HK-2 (cell line): ENCODE measurements around the gene CYB561D2.

ENCODE experiments used
- DNase-seq: peaks from one replicate; pipeline ENCODE4 v3.0.0-alpha.2; 2018; ENCODE audit not compliant: unreplicated experiment

CYB561D2 gene

GRCh38 chr3:50341996-50342650 is 8.5 kb upstream of the CYB561D2 start:
- no peak for DNase-seq

DNA sequence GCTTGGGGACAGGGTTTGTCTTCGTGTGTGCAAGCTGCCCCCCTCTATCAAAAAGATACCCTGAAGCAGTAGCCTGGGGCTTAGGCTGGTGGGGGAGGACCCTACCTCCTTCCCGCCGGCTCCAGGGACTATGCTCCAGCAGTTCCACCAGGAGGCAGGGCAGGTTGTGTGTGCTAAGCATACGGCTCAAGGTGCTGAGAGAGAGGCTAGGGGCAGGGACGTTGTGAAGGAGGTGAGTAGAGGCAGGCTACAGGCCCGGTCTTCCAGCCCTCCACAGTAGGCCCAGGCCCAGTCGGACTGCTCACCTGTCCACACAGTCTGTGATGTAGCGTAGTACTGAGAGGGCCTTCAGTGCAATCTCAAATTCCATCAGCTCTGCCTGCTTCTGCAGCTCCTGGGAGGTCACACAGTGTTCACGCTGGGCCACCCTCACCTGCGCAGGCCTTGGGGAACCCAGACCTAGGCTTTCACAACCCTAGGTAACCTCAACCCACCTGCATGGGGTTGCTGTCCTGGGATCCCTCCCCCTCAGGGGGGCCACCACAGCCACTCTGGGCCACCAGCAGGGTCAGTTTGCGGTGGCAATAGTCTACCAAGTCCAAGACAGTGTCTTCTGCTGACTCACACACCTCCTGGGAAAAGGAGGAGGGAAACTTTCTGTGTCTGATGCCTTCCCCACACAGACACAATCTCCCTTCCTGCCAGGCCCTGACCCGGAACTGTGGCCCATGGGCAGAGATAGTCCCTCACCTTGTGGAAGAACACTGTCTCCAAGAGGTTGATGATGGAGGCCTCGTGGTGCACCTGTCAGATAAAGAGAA is 7.6 kb upstream of the CYB561D2 start:
- no peak for DNase-seq

DNA sequence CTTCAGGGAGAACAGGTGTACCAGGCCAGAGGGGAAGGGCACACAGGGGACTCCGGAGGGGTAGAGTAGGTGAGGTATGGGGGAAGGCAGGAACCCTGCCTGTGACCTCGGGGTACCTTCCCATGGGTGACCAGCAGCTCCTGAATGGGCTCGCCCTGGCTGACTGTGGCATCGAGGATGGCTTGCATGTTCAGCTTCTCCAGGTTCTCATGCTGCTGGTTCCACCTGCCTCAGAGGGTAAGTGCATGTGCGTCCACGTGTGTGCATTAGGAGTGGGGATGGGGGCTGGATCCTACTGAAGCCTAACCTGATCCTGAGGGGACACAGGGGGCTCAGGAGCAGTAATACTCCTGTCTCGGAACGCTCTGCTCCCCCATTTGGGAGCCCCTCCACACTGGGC is 5.7 kb upstream of the CYB561D2 start:
- no peak for DNase-seq

GRCh38 chr3:50345586-50346234 is 5.0 kb upstream of the CYB561D2 start, which contains the start of gene ZMYND10:
ZMYND10 (minus strand) TSS chr3:50345732; CDS start chr3:50345579, 153 bp downstream.
- no peak for DNase-seq

- peak; percentile 64 for DNase-seq
Measured at GRCh38 chr3:50347187-50347813, 3.4 kb upstream of the CYB561D2 start.

- DNase-seq: no peak
Measured at GRCh38 chr3:50350213-50350526, 492 bp upstream of the CYB561D2 start.

DNA sequence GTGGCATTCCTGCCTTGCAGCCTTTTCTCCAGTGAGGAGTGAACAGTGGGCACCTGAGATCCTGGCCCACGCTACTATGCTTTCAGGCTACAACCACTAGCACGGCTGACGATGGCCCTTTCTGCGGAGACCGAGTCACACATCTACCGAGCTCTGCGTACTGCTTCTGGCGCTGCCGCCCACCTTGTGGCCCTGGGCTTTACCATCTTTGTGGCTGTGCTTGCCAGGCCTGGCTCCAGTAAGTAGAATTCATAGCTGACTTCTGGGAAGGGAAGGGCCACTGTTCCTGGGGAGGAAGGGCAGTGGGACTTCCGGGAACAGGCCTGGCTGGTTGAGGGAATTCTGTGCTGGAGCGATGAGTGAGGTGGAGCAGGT is 648 bp downstream of the CYB561D2 start:
- no peak for DNase-seq

GRCh38 chr3:50352781-50353180 is 2.1 kb downstream of the CYB561D2 start:
- DNase-seq: no peak

DNA sequence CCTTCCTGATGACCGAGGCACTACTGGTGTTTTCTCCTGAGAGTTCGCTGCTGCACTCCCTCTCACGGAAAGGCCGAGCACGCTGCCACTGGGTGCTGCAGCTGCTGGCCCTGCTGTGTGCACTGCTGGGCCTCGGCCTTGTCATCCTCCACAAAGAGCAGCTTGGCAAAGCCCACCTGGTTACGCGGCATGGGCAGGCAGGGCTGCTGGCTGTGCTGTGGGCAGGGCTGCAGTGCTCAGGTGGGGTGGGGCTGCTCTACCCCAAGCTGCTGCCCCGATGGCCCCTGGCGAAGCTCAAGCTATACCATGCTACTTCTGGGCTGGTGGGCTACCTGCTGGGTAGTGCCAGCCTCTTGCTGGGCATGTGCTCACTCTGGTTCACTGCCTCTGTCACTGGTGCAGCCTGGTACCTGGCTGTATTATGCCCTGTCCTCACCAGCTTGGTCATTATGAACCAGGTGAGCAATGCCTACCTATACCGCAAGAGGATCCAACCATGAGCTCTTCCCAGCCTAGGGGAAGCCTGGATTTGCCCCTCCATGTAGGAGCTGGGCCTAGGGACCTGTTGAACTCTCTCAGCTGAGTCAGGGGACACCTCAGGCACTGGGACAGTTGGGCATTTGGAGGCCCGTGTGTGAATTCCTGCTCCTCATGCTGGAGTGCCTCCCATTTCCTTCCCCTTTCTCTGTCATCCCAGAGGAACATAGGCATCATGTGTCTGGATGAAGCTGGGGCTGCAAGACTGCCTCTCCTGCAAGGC is 2.8 kb downstream of the CYB561D2 start:
- no peak for DNase-seq

DNA sequence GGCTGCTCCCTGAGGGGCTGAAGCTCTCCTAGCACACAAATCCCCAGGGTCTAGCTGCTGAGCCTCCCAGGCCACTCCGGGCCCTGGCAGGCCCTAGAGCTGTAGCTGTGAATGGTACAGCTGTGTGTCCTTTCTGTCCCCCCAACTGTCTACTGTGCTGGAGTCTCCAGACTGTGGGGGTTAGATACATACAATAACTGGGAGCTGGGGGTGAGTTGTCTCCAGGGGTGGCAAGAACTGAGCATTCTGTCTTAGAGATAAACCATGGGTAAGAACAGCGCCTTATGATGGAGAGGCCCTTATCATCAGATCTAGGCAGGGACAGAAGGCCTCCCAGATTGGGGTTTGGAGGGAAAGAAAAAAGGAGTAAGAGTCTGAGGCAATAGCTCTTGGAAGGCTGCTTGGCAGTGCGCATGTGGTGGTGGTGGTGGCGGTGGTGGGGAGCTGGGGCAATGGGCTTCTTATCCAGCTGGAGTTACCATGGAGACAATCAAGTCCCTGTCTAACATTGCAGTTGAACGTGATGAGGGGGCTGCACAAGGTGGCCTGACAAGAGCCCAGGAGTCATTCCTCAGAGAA is 3.6 kb downstream of the CYB561D2 start:
- DNase-seq: no peak

DNA sequence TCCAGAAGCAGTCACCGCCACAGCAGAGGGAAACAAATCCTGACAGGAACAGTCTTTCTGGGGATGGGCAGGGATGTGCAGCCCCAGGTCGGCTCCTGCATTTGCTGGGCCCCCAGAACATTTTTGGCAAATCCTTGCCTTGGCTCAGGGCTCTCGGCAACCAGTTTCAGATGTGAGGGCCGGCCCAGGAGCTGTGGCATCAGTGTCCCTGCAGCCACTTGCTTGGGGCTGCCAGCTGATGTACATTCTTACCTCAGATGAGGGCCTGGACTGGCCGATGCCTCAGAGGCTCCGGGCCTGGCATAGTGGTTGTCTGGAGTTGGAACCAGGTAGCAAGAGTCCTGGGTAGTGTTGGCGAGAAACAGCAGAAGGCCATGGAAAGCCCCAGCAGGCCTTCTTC is 4.2 kb downstream of the CYB561D2 start:
- DNase-seq: no peak

- no peak for DNase-seq
Measured at GRCh38 chr3:50355829-50356552, 5.3 kb downstream of the CYB561D2 start.

DNA sequence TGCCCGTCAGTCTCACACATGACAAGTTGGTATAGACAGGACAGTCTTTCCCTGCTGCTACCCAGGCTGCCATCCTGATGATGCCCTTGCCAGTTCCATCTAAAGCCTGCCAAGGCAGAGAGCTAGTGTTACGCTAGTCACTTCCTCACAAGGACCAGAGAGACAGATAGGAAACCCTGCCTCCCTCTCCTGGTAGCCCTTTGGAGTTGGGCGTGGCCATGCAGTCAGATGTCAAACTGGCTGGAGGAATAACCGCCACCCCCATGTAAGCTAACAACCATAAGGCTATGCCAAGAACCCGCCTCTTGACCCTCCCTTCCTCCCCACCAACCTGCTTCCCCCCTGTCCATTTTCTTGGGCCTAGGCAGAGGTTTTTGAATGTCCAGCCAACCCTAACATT is 5.9 kb downstream of the CYB561D2 start:
- no peak for DNase-seq

DNA sequence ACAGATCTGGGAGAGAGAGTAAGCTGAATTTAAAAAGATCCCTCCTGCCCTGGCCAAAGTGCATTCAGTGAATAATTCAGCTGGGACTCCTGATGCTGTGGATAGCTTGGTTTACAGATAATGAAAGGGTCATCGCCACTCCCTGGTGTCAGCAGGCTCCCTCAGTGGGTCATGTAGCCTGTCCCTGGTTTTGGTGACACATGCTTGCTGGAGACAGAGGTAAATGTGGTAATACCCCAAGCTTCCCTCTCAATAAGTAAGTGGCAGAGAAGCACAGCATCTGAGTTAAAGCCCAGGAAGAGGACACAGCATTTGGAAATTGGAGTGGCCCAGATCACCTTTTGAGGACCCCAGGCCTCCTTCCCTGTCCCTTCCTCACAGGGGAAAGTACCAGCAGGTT is 6.8 kb downstream of the CYB561D2 start:
- no peak for DNase-seq

GRCh38 chr3:50358355-50358910 is 7.8 kb downstream of the CYB561D2 start:
- no peak for DNase-seq

- peak; percentile 92 for DNase-seq
Measured at GRCh38 chr3:50358911-50359759, 8.5 kb downstream of the CYB561D2 start, which contains the start of gene TMEM115. TMEM115 (minus strand) TSS chr3:50359521; CDS start chr3:50359063, 458 bp downstream.

- DNase-seq: no peak
Measured at GRCh38 chr3:50359760-50360110, 9.1 kb downstream of the CYB561D2 start.

GRCh38 chr3:50364573-50365079 is 14.0 kb downstream of the CYB561D2 start:
- no peak for DNase-seq
